ENCODE data around the gene TFF2.

TFF2 gene

DNA sequence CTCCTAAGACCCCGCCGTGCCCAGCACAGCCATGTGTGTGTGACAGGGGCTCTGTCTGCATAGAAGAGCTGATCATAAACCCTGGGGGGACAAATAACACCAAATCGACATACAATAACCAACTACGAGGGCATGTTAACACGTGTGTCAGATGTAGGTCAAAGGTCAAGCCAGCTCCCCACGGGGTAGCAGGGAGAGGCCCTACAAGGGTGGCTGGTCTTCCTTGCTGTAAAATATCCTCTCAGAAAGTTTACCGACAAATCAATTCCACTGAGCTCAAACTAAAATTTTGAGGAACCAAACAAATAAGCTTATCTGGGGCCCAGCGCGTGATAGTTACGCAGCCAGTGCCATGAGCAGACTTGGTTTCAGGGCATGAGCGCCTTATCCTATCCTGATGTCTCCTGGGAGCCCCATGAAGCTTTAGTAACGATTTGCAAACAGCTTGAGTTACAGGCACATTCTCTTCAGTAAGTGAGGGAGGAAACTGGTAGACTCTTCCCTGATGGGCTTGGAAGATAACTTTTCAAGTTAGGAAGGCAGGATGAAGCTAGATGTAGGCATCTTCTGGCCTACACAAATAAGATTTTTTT, 47.7 kb upstream of the TFF2 start (continued):
- TF ChIP-seq, protein P1, sequence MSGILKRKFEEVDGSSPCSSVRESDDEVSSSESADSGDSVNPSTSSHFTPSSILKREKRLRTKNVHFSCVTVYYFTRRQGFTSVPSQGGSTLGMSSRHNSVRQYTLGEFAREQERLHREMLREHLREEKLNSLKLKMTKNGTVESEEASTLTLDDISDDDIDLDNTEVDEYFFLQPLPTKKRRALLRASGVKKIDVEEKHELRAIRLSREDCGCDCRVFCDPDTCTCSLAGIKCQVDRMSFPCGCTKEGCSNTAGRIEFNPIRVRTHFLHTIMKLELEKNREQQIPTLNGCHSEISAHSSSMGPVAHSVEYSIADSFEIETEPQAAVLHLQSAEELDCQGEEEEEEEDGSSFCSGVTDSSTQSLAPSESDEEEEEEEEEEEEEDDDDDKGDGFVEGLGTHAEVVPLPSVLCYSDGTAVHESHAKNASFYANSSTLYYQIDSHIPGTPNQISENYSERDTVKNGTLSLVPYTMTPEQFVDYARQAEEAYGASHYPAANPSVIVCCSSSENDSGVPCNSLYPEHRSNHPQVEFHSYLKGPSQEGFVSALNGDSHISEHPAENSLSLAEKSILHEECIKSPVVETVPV (CRISPR knock-in tag; IDR thresholded peaks at IDR 0.05) = no peak
- TF ChIP-seq ZFP3 (CRISPR knock-in tag; IDR thresholded peaks at IDR 0.05) = no peak
- TF ChIP-seq ZNF565 (CRISPR knock-in tag; conservative IDR thresholded peaks at IDR 0.05; ENCODE audit: low read depth) = no peak

DNA sequence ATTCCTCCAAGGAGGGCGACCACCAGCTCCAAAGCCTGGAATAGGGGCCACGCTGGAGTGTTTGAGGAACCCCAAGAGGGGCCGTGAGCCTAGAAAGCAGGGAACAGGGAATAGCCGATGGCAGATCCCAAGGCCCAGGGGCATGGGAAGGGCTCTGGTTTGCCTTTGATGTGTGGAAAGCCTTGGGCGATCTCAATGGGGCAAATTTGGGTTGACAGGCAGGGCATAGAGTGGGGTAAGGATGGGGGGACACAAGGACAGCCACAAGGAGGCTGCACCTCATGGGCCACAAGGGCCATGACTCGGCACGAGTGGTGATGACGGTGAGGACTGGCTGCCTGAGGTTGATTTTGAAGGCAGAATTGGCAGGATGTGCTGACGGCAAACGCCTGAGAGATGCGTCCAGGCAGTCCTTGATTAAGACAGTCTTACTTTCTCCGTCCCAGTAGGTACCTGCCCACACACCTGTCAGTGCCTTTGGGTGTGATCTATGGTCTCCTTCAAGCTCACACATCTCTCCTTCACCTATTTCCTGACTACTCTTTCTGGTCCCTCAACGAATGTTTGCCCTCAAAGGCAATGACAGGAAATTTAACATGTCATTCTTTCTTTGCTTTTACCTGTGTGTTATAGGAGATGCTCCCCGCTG, 47.1 kb upstream of the TFF2 start:
- TF ChIP-seq BACH2 (CRISPR knock-in tag; IDR thresholded peaks at IDR 0.05; ENCODE audit: borderline replicate concordance) = no peak
- no peak for TF ChIP-seq TCF4 (CRISPR knock-in tag; IDR thresholded peaks at IDR 0.05; ENCODE audit: borderline replicate concordance)
- TF ChIP-seq OSR1 (CRISPR knock-in tag; IDR thresholded peaks at IDR 0.05) = no peak
- TF ChIP-seq ZFP3 (CRISPR knock-in tag; IDR thresholded peaks at IDR 0.05) = no peak
- TF ChIP-seq ZNF565 (CRISPR knock-in tag; conservative IDR thresholded peaks at IDR 0.05; ENCODE audit: low read depth) = no peak
- TF ChIP-seq ZC3H10 (CRISPR knock-in tag; IDR thresholded peaks at IDR 0.05) = no peak
- TF ChIP-seq, protein P1 (CRISPR knock-in tag; IDR thresholded peaks at IDR 0.05) = no peak
- no peak for TF ChIP-seq SNAI2 (CRISPR knock-in tag; IDR thresholded peaks at IDR 0.05)
- TF ChIP-seq, protein P2, sequence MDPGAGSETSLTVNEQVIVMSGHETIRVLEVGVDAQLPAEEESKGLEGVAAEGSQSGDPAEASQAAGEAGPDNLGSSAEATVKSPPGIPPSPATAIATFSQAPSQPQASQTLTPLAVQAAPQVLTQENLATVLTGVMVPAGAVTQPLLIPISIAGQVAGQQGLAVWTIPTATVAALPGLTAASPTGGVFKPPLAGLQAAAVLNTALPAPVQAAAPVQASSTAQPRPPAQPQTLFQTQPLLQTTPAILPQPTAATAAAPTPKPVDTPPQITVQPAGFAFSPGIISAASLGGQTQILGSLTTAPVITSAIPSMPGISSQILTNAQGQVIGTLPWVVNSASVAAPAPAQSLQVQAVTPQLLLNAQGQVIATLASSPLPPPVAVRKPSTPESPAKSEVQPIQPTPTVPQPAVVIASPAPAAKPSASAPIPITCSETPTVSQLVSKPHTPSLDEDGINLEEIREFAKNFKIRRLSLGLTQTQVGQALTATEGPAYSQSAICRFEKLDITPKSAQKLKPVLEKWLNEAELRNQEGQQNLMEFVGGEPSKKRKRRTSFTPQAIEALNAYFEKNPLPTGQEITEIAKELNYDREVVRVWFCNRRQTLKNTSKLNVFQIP (CRISPR knock-in tag; IDR thresholded peaks at IDR 0.05; ENCODE audit: borderline replicate concordance, low read depth) = no peak
- no peak for TF ChIP-seq ISL1 (CRISPR knock-in tag; IDR thresholded peaks at IDR 0.05)
- no peak for ATAC-seq

DNA sequence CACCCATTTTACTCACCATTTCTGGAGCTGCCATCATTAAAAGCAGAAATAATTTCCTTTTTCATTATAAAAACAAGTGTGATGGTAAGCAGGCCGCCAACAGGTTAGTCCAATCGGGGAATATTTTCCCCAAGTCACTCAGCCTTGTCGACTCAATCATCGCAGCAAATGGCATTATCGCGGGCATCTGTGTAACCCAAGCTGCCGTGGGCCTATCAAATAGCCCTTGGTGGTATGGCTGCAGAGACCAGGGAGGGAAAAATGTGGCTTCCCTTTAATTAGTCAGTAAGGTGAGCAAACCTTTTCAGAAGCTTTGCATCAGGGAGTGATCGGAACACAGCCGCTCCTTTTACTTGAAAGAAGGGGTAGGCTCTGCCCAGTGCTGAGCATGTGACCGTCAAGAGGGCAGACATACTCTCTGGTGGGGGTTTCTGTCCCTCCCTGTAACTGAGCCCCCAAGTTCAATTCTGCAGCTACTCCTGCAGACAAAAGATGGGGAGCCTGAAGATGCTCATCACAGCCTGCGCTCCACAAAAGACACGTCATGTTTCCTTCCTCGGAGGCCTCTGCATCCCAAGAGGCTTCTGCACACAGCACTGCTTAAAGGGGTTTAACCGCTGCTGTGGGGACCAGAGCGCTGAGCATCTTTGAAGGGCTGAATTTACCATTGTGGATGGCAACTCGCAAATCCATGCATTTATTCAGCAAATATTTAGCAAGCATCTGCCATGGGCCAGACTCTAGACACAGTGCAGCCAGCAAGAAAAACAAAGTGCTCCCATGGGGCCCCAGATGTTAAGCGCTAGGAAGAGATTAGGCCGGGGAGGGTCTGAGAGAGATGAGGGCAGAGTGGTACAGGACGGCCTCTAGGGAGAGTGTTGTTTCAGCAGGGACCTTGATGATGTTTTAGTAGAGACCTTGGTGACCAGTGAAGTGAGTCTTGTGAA, 46.3 kb upstream of the TFF2 start:
- no peak for ATAC-seq
- TF ChIP-seq, protein P3, sequence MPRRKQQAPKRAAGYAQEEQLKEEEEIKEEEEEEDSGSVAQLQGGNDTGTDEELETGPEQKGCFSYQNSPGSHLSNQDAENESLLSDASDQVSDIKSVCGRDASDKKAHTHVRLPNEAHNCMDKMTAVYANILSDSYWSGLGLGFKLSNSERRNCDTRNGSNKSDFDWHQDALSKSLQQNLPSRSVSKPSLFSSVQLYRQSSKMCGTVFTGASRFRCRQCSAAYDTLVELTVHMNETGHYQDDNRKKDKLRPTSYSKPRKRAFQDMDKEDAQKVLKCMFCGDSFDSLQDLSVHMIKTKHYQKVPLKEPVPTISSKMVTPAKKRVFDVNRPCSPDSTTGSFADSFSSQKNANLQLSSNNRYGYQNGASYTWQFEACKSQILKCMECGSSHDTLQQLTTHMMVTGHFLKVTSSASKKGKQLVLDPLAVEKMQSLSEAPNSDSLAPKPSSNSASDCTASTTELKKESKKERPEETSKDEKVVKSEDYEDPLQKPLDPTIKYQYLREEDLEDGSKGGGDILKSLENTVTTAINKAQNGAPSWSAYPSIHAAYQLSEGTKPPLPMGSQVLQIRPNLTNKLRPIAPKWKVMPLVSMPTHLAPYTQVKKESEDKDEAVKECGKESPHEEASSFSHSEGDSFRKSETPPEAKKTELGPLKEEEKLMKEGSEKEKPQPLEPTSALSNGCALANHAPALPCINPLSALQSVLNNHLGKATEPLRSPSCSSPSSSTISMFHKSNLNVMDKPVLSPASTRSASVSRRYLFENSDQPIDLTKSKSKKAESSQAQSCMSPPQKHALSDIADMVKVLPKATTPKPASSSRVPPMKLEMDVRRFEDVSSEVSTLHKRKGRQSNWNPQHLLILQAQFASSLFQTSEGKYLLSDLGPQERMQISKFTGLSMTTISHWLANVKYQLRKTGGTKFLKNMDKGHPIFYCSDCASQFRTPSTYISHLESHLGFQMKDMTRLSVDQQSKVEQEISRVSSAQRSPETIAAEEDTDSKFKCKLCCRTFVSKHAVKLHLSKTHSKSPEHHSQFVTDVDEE (CRISPR knock-in tag; IDR thresholded peaks at IDR 0.05) = no peak
- TF ChIP-seq ZNF8 (CRISPR knock-in tag; IDR thresholded peaks at IDR 0.05) = no peak
- TF ChIP-seq TCF4 (CRISPR knock-in tag; IDR thresholded peaks at IDR 0.05; ENCODE audit: borderline replicate concordance) = no peak
- no peak for TF ChIP-seq GLIS3 (CRISPR knock-in tag; IDR thresholded peaks at IDR 0.05)
- no peak for TF ChIP-seq ZNF565 (CRISPR knock-in tag; conservative IDR thresholded peaks at IDR 0.05; ENCODE audit: low read depth)
- TF ChIP-seq ISL1 (CRISPR knock-in tag; IDR thresholded peaks at IDR 0.05) = no peak

DNA sequence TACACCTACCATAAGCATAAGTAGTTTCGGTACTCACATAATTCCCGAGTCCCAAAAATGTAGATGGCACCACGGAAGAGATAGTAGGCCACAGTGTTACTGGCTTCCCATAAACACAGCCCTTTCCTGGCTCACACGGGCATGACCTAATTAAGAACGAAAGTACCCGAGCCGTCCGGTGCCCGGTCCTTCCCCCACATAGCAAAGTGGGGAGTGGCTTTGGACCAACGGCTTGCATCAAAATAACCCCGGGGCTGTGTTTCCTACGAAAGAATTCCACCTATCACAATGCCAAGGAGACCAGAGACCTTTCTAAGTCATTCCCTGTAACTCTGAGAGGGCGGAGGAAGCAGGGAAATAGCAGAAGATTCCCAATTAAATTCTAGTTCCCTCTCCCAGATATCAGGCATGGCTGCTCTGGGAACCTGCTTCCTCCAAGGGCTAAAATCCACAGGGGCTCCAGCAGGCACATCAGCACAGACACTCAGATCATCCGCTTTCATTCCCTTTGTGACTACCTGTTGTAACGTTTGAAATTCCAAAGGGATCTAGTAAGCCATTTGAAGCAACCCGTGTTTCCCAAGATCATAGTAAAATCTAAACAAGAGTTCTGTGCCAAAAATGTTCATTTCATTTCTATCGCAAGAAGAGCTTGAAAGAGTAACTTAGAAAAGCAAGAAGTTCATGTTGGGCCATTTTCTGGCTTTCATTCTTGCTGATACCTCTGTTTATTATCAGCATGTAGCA, 45.3 kb upstream of the TFF2 start, which contains the start of gene TMPRSS3:
Gene TMPRSS3, minus strand, starts transcription at position 148 of the 747 bp plus-strand sequence. CDS start 635 bp downstream, outside the sequence.
- ATAC-seq = no peak

More for the DNA sequence above, 45.3 kb upstream of the TFF2 start, which contains the start of gene TMPRSS3:
- TF ChIP-seq BACH2 (CRISPR knock-in tag; IDR thresholded peaks at IDR 0.05; ENCODE audit: borderline replicate concordance) = no peak
- no peak for TF ChIP-seq ISL1 (CRISPR knock-in tag; IDR thresholded peaks at IDR 0.05)
- no peak for TF ChIP-seq TOX (CRISPR knock-in tag; IDR thresholded peaks at IDR 0.05; ENCODE audit: borderline replicate concordance)
- TF ChIP-seq TCF4 (CRISPR knock-in tag; IDR thresholded peaks at IDR 0.05; ENCODE audit: borderline replicate concordance) = no peak
- no peak for TF ChIP-seq OSR1 (CRISPR knock-in tag; IDR thresholded peaks at IDR 0.05)
- no peak for TF ChIP-seq CSDC2 (CRISPR knock-in tag; IDR thresholded peaks at IDR 0.05)
- TF ChIP-seq, protein P4, sequence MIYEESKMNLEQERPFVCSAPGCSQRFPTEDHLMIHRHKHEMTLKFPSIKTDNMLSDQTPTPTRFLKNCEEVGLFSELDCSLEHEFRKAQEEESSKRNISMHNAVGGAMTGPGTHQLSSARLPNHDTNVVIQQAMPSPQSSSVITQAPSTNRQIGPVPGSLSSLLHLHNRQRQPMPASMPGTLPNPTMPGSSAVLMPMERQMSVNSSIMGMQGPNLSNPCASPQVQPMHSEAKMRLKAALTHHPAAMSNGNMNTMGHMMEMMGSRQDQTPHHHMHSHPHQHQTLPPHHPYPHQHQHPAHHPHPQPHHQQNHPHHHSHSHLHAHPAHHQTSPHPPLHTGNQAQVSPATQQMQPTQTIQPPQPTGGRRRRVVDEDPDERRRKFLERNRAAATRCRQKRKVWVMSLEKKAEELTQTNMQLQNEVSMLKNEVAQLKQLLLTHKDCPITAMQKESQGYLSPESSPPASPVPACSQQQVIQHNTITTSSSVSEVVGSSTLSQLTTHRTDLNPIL (CRISPR knock-in tag; IDR thresholded peaks at IDR 0.05; ENCODE audit: low read depth) = no peak

Measured in SK-N-SH treated with all-trans-retinoic acid at 6 μM for 48 hours (cell line).